ENCODE measurements around the gene BGN. TPM values are rescaled to one million over a fixed set of nuclear protein-coding genes. Genes with fewer than 3 reads are reported as not detected.

The BGN gene
- total RNA-seq, 1 experiment from 2014 or later, result 1.2 TPM

GRCh38 chrX:153458476-153458875 is 36.3 kb upstream of the BGN start:
- H3K27ac Mint-ChIP-seq, result no peak overlapping the region
- Histone ChIP-seq H3K9me3 (ENCODE audit: control insufficient read depth, low read depth, low read length) (peaks cover 49% of the 10 kb centered on the region), H3K23me2 (ENCODE audit: insufficient read length, low read depth, low read length, poor library complexity, severe bottlenecking) (no peaks in the 10 kb centered on the region), H3K27me3 (ENCODE audit: insufficient read depth, low read length) (no peaks in the 10 kb centered on the region), H2AFZ (ENCODE audit: low read length) (no peak overlapping the region), H2BK12ac (ENCODE audit: insufficient read length, low read depth, low read length) (no peak overlapping the region), H3K79me2 (ENCODE audit: insufficient read depth, low read length) (no peaks in the 10 kb centered on the region), H3K79me1 (ENCODE audit: insufficient read depth, low read depth, low read length, poor library complexity, severe bottlenecking) (no peaks in the 10 kb centered on the region), H2BK5ac (ENCODE audit: insufficient read length, low read length) (no peak overlapping the region), H2AK5ac (ENCODE audit: insufficient read length, low read length) (no peak overlapping the region), H3K14ac (ENCODE audit: insufficient read depth, low read length) (no peak overlapping the region), H4K91ac (ENCODE audit: insufficient read length, low read depth, low read length) (no peak overlapping the region), H3K56ac (ENCODE audit: insufficient read length, low read depth, low read length) (no peak overlapping the region), H3K23ac (ENCODE audit: insufficient read length, low read depth, low read length) (no peak overlapping the region), H3K27ac (ENCODE audit: insufficient read length, low read depth, low read length) (no peak overlapping the region), H2BK20ac (ENCODE audit: low read depth, low read length, poor library complexity, severe bottlenecking) (no peak overlapping the region), H4K5ac (ENCODE audit: insufficient read length, low read depth, low read length) (no peak overlapping the region), H3K9ac (ENCODE audit: extremely low read depth, insufficient read length, low read length) (no peak overlapping the region), H4K8ac (replicated peaks; ENCODE audit: insufficient read length, low read depth, low read length) (no peak overlapping the region), H4K20me1 (ENCODE audit: control insufficient read depth, insufficient read depth, insufficient read length) (no peaks in the 10 kb centered on the region), H3T11ph (ENCODE audit: low read length) (no peak overlapping the region), H2BK120ac (ENCODE audit: low read depth, low read length, poor library complexity, severe bottlenecking) (no peak overlapping the region), H3K4me1 (ENCODE audit: insufficient read depth, low read length) (no peaks in the 10 kb centered on the region), H2BK15ac (ENCODE audit: low read depth, low read length) (no peak overlapping the region), H3K18ac (ENCODE audit: insufficient read length, low read depth, low read length) (no peak overlapping the region), H3K4me2 (ENCODE audit: insufficient read depth, insufficient read length, low read length) (no peak overlapping the region), H3K4ac (ENCODE audit: low read depth, low read length) (no peak overlapping the region)
- peaks cover 73 to 82% of the 10 kb centered on the region in 2 experiments for H3K9me3 Mint-ChIP-seq
- WGBS (ENCODE audit: extremely low coverage, insufficient read length, low lambda C conversion rate), result no CpG with 5 or more reads among the region's 4 CpGs
- H3K36me3 Mint-ChIP-seq (ENCODE audit: insufficient read depth in 1 of 3, low read depth in 3 of 3), result peaks cover 32 to 65% (median 40%) of the 10 kb centered on the region in 3 experiments
- TF ChIP-seq, protein P1, sequence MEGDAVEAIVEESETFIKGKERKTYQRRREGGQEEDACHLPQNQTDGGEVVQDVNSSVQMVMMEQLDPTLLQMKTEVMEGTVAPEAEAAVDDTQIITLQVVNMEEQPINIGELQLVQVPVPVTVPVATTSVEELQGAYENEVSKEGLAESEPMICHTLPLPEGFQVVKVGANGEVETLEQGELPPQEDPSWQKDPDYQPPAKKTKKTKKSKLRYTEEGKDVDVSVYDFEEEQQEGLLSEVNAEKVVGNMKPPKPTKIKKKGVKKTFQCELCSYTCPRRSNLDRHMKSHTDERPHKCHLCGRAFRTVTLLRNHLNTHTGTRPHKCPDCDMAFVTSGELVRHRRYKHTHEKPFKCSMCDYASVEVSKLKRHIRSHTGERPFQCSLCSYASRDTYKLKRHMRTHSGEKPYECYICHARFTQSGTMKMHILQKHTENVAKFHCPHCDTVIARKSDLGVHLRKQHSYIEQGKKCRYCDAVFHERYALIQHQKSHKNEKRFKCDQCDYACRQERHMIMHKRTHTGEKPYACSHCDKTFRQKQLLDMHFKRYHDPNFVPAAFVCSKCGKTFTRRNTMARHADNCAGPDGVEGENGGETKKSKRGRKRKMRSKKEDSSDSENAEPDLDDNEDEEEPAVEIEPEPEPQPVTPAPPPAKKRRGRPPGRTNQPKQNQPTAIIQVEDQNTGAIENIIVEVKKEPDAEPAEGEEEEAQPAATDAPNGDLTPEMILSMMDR (conservative IDR thresholded peaks at IDR 0.05), result no peak
- no peaks in the 10 kb centered on the region for H3K27me3 Mint-ChIP-seq (ENCODE audit: low read depth)
- no peaks in the 10 kb centered on the region for H3K4me1 Mint-ChIP-seq
- DNase-seq, result no peak
- no peak overlapping the region; a peak in 1 of 5 replicates for H3K4me3 Mint-ChIP-seq
